Testis (tissue), 2 donors: ENCODE measurements around the gene U2SURP.

Experiments
- CTCF ChIP-seq, 3 experiments: fragments of 450-650 bp in 2 of 3; fragments of 200-600 bp in 1 of 3; sonication (generic) in 1 of 3; IDR thresholded peaks; one replicate each; pipeline ENCODE4 v1.5.1; 2016 to 2019; ENCODE audit warnings: antibody characterized with exemption in 3 of 3, mild to moderate bottlenecking in 2 of 3, moderate library complexity in 1 of 3
- POLR2A ChIP-seq: fragments of 450-650 bp; IDR thresholded peaks from one replicate; pipeline ENCODE4 v1.6.1; 2017; ENCODE audit warnings: antibody characterized with exemption, mild to moderate bottlenecking, moderate library complexity

GRCh38 chr3:142987707-142988106, 13.7 kb upstream of the U2SURP start:
- TF ChIP-seq CTCF (IDR thresholded peaks at IDR 0.05) = no peak
- TF ChIP-seq POLR2A = no peak
